K562 treated with DMSO at 1 percent for 4 hours (cell line): ENCODE data around the gene RAB6D. TPM values are rescaled to one million over a fixed set of nuclear protein-coding genes. Genes with fewer than 3 reads are reported as not detected.

ENCODE experiments used
- total RNA-seq: library from RNA; unstranded; fragments of 300-600 nt; gene quantifications from 2 replicates; pipeline ENCODE4 v1.2.3, GENCODE V29; 2022; ENCODE audit not compliant: insufficient read depth

Gene RAB6D
- not detected in 2 replicates for total RNA-seq

DNA sequence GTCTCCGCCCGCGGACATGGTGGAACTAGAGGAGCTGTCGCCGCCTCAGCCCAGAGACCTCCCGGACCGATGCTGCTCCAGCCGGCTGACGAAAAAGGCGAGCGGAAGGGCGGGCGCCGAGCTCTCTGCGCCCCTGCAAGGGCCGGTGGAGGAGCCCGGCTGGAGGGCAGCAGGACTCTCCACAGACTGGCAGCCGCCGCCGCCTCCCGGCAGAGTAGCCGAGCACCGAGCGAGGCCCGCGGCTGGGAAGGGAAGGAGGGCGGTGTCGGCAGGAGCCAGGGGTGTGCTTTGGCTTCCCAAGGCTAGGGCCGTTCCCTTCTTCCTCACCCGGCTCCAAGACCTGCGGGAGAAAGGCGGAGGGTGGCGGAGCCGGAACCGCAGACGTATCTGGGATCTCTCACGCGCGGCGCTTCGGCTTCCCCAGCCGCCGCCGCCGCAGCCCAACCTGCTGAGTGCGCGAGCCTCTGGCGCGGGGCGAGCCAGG, at the start of gene RAB6D:
Gene RAB6D (minus strand): TSS at position 466 of the 484 bp plus-strand sequence. CDS start 448 bp downstream, at position 18.

Other genes with a start within 250 kb of the RAB6D start
- 1.7 and 3.2 TPM in 2 replicates for gene POTEE, start 154.6 kb downstream of the RAB6D start, total RNA-seq
- gene TUBA3D, start 112.0 kb upstream of the RAB6D start, total RNA-seq: not detected in 2 replicates
- 357 and 526 TPM in 2 replicates for gene MZT2A, start 128.2 kb upstream of the RAB6D start, total RNA-seq
- 15.0 and 16.6 TPM in 2 replicates for gene CCDC74A, start 163.7 kb upstream of the RAB6D start, total RNA-seq